A549 (cell line): ENCODE results near the gene TRMO. TPM values are rescaled to one million over a fixed set of nuclear protein-coding genes. Genes with fewer than 3 reads are reported as not detected.

Experiments used
- ATAC-seq, 2 experiments: fragments of 200-7000 bp in 1 of 2; fragments of >200 bp in 1 of 2; cut with Nextera tagmentation in 1 of 2; cut with Tn5 transposase in 1 of 2; 3 replicates each; pipeline versions ENCODE4 v1.8.0 to v1.9.1; 2018 to 2020; ENCODE audit warnings: mild to moderate bottlenecking in 1 of 2, moderate library complexity in 1 of 2
- CTCF ChIA-PET: fragments of 300-600 bp; sonication (Branson Sonifier 250); formaldehyde crosslinking; extraction: SDS; loops from one replicate; lab custom pipeline; 2021; ENCODE audit warnings: antibody characterized with exemption, inconsistent platforms; lab: Yijun Ruan, JAX
- POLR2A ChIA-PET: fragments of 350-600 bp; formaldehyde crosslinking; extraction: SDS; loops from one replicate; lab custom pipeline; 2021; ENCODE audit warnings: antibody characterized with exemption, inconsistent platforms; lab: Yijun Ruan, JAX
- DNase-seq, 2 experiments: peaks; one replicate each; pipeline versions ENCODE4 v3.0.0 to v3.0.0-alpha.2; 2011 to 2016; ENCODE audit warnings: low read depth in 1 of 2, low spot score in 1 of 2
- FAIRE-seq: peaks from 2 replicates; lab custom pipeline; 2011; peaks lifted over from hg19 to GRCh38; lab: Jason Lieb, UNC
- H3K27ac ChIP-seq, 2 experiments: fragments of >200 bp; sonication (Bioruptor Twin); formaldehyde crosslinking; 3 replicates each; pipeline ENCODE4 v1.5.1; 2016 to 2017
- H3K4me1 ChIP-seq: fragments of >200 bp; sonication (Bioruptor Twin); formaldehyde crosslinking; 3 replicates; pipeline ENCODE4 v1.6.1; 2016
- H3K4me2 ChIP-seq: fragments of >200 bp; sonication (Bioruptor Twin); formaldehyde crosslinking; 3 replicates; pipeline ENCODE4 v1.6.1; 2016
- H3K4me3 ChIP-seq: fragments of >200 bp; sonication (Bioruptor Twin); formaldehyde crosslinking; 3 replicates; pipeline ENCODE4 v1.5.1; 2016
- H3K9me3 ChIP-seq: fragments of >200 bp; sonication (Bioruptor Twin); formaldehyde crosslinking; 3 replicates; pipeline ENCODE4 v1.6.1; 2016
- CBX2 ChIP-seq: fragments of 200-600 bp; sonication (generic); IDR thresholded peaks from 2 replicates; pipeline ENCODE4 v1.6.1; 2016; ENCODE audit warnings: low read depth, mild to moderate bottlenecking, borderline replicate concordance
- CEBPB ChIP-seq, 2 experiments: fragments of >200 bp in 1 of 2; sonication (Bioruptor Twin) in 1 of 2; formaldehyde crosslinking in 1 of 2; IDR thresholded peaks; 2 replicates each; pipeline ENCODE4 v1.6.1; 2012 to 2016
- CHD4 ChIP-seq: fragments of 200-600 bp; sonication (generic); IDR thresholded peaks from 2 replicates; pipeline ENCODE4 v1.6.1; 2016; ENCODE audit warnings: antibody characterized with exemption, mild to moderate bottlenecking, borderline replicate concordance
- ELK1 ChIP-seq: fragments of 150-350 bp; IDR thresholded peaks from 2 replicates; pipeline ENCODE4 v1.6.1; 2014; ENCODE audit warnings: low read depth, mild to moderate bottlenecking, low read length
- EP300 ChIP-seq, 2 experiments: fragments of >200 bp; sonication (Bioruptor Twin); formaldehyde crosslinking; IDR thresholded peaks; 2 replicates in 1 of 2; 3 replicates in 1 of 2; pipeline ENCODE4 v1.6.1; 2016 to 2017
- FOXS1 ChIP-seq: fragments of 250-450 bp; sonication (Bioruptor Pico); IDR thresholded peaks from 2 replicates; pipeline ENCODE4 v1.5.0; 2020; ENCODE audit warnings: mild to moderate bottlenecking, moderate library complexity
- HOXA7 ChIP-seq: fragments of 250-450 bp; sonication (Bioruptor Pico); IDR thresholded peaks from 2 replicates; pipeline ENCODE4 v1.5.0; 2020; ENCODE audit warnings: mild to moderate bottlenecking, moderate library complexity
- MAFK ChIP-seq: fragments of 450-650 bp; IDR thresholded peaks from 2 replicates; pipeline ENCODE4 v1.6.1; 2014; ENCODE audit not compliant: partially characterized antibody
- PHF8 ChIP-seq: fragments of 200-600 bp; sonication (generic); IDR thresholded peaks from 2 replicates; pipeline ENCODE4 v1.6.1; 2016; ENCODE audit warnings: low read depth, mild to moderate bottlenecking, antibody characterized with exemption, moderate library complexity, borderline replicate concordance
- POLR2AphosphoS2 ChIP-seq: conservative IDR thresholded peaks from 2 replicates; pipeline ENCODE4 v1.6.1; 2012; ENCODE audit warnings: low read length, improper control_type of control experiment, inconsistent platforms
- RFX5 ChIP-seq: fragments of 450-650 bp; IDR thresholded peaks from 2 replicates; pipeline ENCODE4 v1.7.1; 2014; ENCODE audit warnings: antibody characterized with exemption, mild to moderate bottlenecking, moderate library complexity
- TFCP2L1 ChIP-seq: fragments of 250-450 bp; sonication (Bioruptor Pico); IDR thresholded peaks from 2 replicates; pipeline ENCODE4 v1.5.0; 2021; ENCODE audit warnings: mild to moderate bottlenecking
- WGBS: methylation state at CpG from one replicate; pipeline ENCODE4 v1.1.6; 2017; ENCODE audit errors: missing lambda C conversion rate; 5-methylcytosine and 5-hydroxymethylcytosine counted together
- polyA plus RNA-seq, 4 experiments: library from polyadenylated mRNA; depleted of rRNA in 3 of 4; stranded (reverse); fragments of >200 nt; fragmentation: RNase III in 1 of 4; extraction: RNeasy Plus Mini Kit Qiagen cat#74134 plus additional on column Dnase treatment in 1 of 4; gene quantifications; 2 replicates in 3 of 4; 3 replicates in 1 of 4; pipeline ENCODE4 v1.2.3, GENCODE V29; 2011 to 2017
- TF ChIP-seq, protein P1 (sequence below): IDR thresholded peaks from 2 replicates; pipeline ENCODE4 v1.6.1; 2012; ENCODE audit warnings: low read depth, borderline replicate concordance
- TF ChIP-seq, protein P2 (sequence below): fragments of 200-600 bp; sonication (generic); IDR thresholded peaks from 2 replicates; pipeline ENCODE4 v1.6.1; 2016; ENCODE audit warnings: antibody characterized with exemption, mild to moderate bottlenecking, moderate library complexity

TRMO gene
- polyA plus RNA-seq, 2 of the 4 experiments (the other 2 are of a cell fraction), result 12.0 to 18.8 TPM

DNA sequence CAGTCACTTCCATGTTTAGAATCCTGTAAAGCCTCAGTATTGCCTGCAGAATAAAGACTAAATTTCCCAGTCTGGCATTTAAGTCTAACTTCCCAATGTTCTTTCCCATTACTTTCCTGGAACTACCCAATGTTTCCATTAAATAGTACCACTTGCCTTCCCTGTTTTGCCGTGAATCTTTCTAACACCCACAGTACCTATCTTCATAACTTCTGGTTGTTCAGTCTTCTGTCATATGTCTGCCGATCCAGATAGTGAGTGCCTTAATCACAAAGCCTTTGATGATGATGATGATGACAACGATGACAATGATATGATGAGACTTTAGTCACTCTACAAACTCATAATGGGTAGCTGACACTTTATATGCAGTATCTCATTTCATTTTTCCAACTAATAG lies 22.3 kb upstream of the TRMO start (continued):
- no peak for TF ChIP-seq POLR2AphosphoS2
- TF ChIP-seq FOXS1, result no peak

DNA sequence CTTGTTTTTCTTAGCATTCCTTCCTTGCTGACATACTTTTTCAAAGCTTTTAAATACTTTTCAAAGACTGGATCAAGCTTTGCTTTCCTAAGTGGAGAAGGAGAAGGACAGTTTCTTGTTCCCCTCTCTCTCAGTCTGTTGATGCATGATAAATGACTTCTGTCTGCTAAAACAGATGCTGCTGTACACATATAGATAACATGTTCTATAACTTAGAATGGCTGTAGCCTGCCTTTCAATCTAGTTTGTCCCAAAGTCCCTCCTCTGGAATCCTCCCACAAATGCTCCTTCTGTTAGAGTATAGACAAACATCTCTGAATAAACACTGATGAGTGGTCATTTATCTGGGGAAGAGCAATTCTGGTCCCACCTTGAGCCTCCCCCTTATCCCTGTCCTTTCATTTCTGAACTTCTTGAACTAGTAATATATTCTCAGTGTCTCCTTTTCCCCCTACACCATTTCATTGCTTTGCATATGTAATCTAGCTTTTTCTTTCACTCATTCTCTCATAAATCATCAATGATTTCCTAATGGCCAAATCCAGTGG lies 21.1 kb upstream of the TRMO start:
- Histone ChIP-seq H3K4me1 (no peaks in the 10 kb centered on the region), H3K27ac (no peak overlapping the region), H3K9me3 (no peaks in the 10 kb centered on the region), H3K4me2 (no peak overlapping the region), H3K4me3 (no peak overlapping the region)
- TF ChIP-seq MAFK, result no peak
- no peak for TF ChIP-seq HOXA7 (CRISPR knock-in tag)
- TF ChIP-seq CBX2, result no peak
- no peak for TF ChIP-seq TFCP2L1 (CRISPR knock-in tag)
- TF ChIP-seq RFX5, result no peak
- DNase-seq (no peak), ATAC-seq (no peak), FAIRE-seq (no peak)
- CTCF ChIA-PET, result interaction anchor here (1.5 to 7.2 kb wide), 3 partner anchors 11 to 216 kb away, joined by 3 to 46 read pairs (median 27); partner anchors contain the start of gene TRMO
- POLR2A ChIA-PET, result no interaction called here

DNA sequence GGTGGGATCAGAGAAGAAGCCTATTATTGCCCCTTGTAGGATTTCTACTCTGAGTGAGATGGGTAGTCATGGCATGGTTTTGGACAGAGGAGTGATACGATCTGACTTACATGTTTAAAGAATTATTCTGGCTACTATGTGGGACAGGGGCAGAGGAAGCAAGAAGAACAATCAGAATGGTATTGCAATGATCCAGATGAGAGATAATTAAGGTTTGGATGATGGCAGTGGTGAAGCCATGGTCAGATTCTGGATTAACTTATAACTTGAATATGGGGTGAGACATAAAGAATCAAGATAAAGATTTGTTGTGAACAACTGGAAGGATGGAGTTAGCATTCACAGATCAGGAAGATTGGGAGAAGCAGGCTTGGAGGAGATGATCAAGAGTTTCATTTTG lies 19.0 kb upstream of the TRMO start:
- ChIA-PET CTCF (interaction anchor here (0.9 to 7.2 kb wide), 3 partner anchors 10 to 93 kb away, joined by 3 to 46 read pairs (median 3); partner anchors contain the start of gene TRMO), POLR2A (no interaction called here)
- WGBS, result 23% methylated on average over 1 of the region's 1 CpG
- no peaks in the 10 kb centered on the region for H3K9me3 ChIP-seq
- no peaks in the 10 kb centered on the region for H3K4me1 ChIP-seq
- ATAC-seq (no peak), FAIRE-seq (no peak), DNase-seq (no peak)
- H3K4me2 ChIP-seq, result no peak overlapping the region
- H3K27ac ChIP-seq, result no peak overlapping the region
- TF ChIP-seq, protein P1, sequence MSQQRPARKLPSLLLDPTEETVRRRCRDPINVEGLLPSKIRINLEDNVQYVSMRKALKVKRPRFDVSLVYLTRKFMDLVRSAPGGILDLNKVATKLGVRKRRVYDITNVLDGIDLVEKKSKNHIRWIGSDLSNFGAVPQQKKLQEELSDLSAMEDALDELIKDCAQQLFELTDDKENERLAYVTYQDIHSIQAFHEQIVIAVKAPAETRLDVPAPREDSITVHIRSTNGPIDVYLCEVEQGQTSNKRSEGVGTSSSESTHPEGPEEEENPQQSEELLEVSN, result no peak
- TF ChIP-seq, protein P2, sequence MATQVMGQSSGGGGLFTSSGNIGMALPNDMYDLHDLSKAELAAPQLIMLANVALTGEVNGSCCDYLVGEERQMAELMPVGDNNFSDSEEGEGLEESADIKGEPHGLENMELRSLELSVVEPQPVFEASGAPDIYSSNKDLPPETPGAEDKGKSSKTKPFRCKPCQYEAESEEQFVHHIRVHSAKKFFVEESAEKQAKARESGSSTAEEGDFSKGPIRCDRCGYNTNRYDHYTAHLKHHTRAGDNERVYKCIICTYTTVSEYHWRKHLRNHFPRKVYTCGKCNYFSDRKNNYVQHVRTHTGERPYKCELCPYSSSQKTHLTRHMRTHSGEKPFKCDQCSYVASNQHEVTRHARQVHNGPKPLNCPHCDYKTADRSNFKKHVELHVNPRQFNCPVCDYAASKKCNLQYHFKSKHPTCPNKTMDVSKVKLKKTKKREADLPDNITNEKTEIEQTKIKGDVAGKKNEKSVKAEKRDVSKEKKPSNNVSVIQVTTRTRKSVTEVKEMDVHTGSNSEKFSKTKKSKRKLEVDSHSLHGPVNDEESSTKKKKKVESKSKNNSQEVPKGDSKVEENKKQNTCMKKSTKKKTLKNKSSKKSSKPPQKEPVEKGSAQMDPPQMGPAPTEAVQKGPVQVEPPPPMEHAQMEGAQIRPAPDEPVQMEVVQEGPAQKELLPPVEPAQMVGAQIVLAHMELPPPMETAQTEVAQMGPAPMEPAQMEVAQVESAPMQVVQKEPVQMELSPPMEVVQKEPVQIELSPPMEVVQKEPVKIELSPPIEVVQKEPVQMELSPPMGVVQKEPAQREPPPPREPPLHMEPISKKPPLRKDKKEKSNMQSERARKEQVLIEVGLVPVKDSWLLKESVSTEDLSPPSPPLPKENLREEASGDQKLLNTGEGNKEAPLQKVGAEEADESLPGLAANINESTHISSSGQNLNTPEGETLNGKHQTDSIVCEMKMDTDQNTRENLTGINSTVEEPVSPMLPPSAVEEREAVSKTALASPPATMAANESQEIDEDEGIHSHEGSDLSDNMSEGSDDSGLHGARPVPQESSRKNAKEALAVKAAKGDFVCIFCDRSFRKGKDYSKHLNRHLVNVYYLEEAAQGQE, result no peak
- no peak for TF ChIP-seq PHF8
- no peak for TF ChIP-seq CEBPB (IDR thresholded peaks at IDR 0.05)
- no peak overlapping the region for H3K4me3 ChIP-seq

GRCh38 chr9:97940741-97941140 lies 18.4 kb upstream of the TRMO start:
- no peaks in the 10 kb centered on the region for H3K9me3 ChIP-seq
- no peak overlapping the region for H3K27ac ChIP-seq
- WGBS, result 28% methylated on average over 3 of the region's 3 CpGs
- no peaks in the 10 kb centered on the region for H3K4me1 ChIP-seq
- H3K4me3 ChIP-seq, result no peak overlapping the region
- DNase-seq, result no peak
- CTCF ChIA-PET, result interaction anchor here (7.2 kb wide), 1 partner anchor 16 kb away, joined by 46 read pairs; the partner anchor contains the start of gene TRMO
- no peak for FAIRE-seq
- no peak overlapping the region for H3K4me2 ChIP-seq
- POLR2A ChIA-PET, result no interaction called here
- ATAC-seq, result no peak
- TF ChIP-seq ELK1, result no peak
- TF ChIP-seq POLR2AphosphoS2, result no peak
- no peak for TF ChIP-seq CHD4
- no peak for TF ChIP-seq EP300 (IDR thresholded peaks at IDR 0.05)
- TF ChIP-seq, all 56 proteins: peak for 0
